PC-9 (cell line): ENCODE data around the gene KIF21B. TPM values are rescaled to one million over a fixed set of nuclear protein-coding genes. Genes with fewer than 3 reads are reported as not detected.

Experiments
- BruUV-seq: library from RNA; stranded (reverse); fragments of 400-500 nt; replicated peaks from 2 replicates; lab custom pipeline; 2021; lab: Mats Ljungman, UMichigan
- CTCF ChIA-PET: fragments of 300-600 bp; sonication (Branson Sonifier 250); formaldehyde crosslinking; loops from one replicate; lab custom pipeline; 2022; ENCODE audit warnings: antibody characterized with exemption; lab: Charles Lee
- POLR2A ChIA-PET: fragments of 300-600 bp; sonication (Branson Sonifier 250); formaldehyde crosslinking; loops from one replicate; lab custom pipeline; 2022; ENCODE audit warnings: antibody characterized with exemption; ENCODE audit not compliant: unreplicated experiment; lab: Charles Lee
- DNase-seq, 2 experiments: peaks; one replicate each; pipeline versions ENCODE4 v3.0.0 to v3.0.0-alpha.2; 2015 to 2022; ENCODE audit warnings: mixed read lengths in 1 of 2
- H2AFZ ChIP-seq: fragments of 200-600 bp; sonication (generic); 2 replicates; pipeline ENCODE4 v1.8.1; 2017; ENCODE audit warnings: antibody characterized with exemption
- H3F3A ChIP-seq: fragments of 200-600 bp; sonication (generic); 2 replicates; pipeline ENCODE4 v1.8.1; 2017; ENCODE audit warnings: antibody characterized with exemption, mild to moderate bottlenecking, low read depth; ENCODE audit not compliant: insufficient read depth
- H3K27ac ChIP-seq: fragments of 200-600 bp; sonication (generic); 2 replicates; pipeline ENCODE4 v1.6.1; 2016; ENCODE audit warnings: mixed run types
- H3K27me3 ChIP-seq: fragments of 200-600 bp; sonication (generic); 2 replicates; pipeline ENCODE4 v1.6.1; 2016; ENCODE audit warnings: low read depth, mixed run types; ENCODE audit not compliant: insufficient read depth
- H3K36me3 ChIP-seq: fragments of 200-600 bp; sonication (generic); 2 replicates; pipeline ENCODE4 v1.6.1; 2016; ENCODE audit warnings: low read depth, mixed run types
- H3K4me1 ChIP-seq: fragments of 200-600 bp; sonication (generic); replicated peaks from 2 replicates; pipeline ENCODE4 v1.6.1; 2016; ENCODE audit warnings: mixed run types; ENCODE audit not compliant: insufficient read depth
- H3K4me2 ChIP-seq: fragments of 200-600 bp; sonication (generic); 2 replicates; pipeline ENCODE4 v1.6.1; 2017; ENCODE audit warnings: mixed run types
- H3K4me3 ChIP-seq: fragments of 200-600 bp; sonication (generic); 2 replicates; pipeline ENCODE4 v1.6.1; 2016; ENCODE audit warnings: mixed run types
- H3K79me2 ChIP-seq: fragments of 200-600 bp; sonication (generic); 2 replicates; pipeline ENCODE4 v1.6.1; 2017; ENCODE audit warnings: low read depth, mixed run types
- H3K9me2 ChIP-seq: fragments of 200-600 bp; sonication (generic); 2 replicates; pipeline ENCODE4 v1.8.1; 2017; ENCODE audit warnings: mild to moderate bottlenecking; ENCODE audit not compliant: insufficient read depth
- H3K9me3 ChIP-seq: fragments of 200-600 bp; sonication (generic); 2 replicates; pipeline ENCODE4 v1.8.1; 2016; ENCODE audit warnings: low read depth; ENCODE audit not compliant: insufficient read depth
- H4K20me1 ChIP-seq: fragments of 200-600 bp; sonication (generic); 2 replicates; pipeline ENCODE4 v1.8.1; 2017; ENCODE audit not compliant: insufficient read depth
- EZH2 ChIP-seq: fragments of 200-600 bp; sonication (generic); IDR thresholded peaks from 2 replicates; pipeline ENCODE4 v1.8.0; 2017; ENCODE audit warnings: antibody characterized with exemption, low read depth
- intact Hi-C: fragments of 100-400 bp; cut with micrococcal nuclease; formaldehyde crosslinking; loops from one replicate; pipeline ENCODE4 v1.10.0; 2022; ENCODE audit not compliant: unreplicated experiment
- total RNA-seq: library from RNA; stranded (reverse); gene quantifications from 2 replicates; pipeline ENCODE4 v1.2.3, GENCODE V29; 2021
- TF ChIP-seq, protein P1 (sequence below): fragments of 200-600 bp; sonication (generic); conservative IDR thresholded peaks from 2 replicates; pipeline ENCODE4 v1.6.1; 2017; ENCODE audit warnings: mixed run types, antibody characterized with exemption, mild to moderate bottlenecking, moderate library complexity

KIF21B gene
- total RNA-seq, 1 experiment from 2014 or later = 3.7 TPM

DNA sequence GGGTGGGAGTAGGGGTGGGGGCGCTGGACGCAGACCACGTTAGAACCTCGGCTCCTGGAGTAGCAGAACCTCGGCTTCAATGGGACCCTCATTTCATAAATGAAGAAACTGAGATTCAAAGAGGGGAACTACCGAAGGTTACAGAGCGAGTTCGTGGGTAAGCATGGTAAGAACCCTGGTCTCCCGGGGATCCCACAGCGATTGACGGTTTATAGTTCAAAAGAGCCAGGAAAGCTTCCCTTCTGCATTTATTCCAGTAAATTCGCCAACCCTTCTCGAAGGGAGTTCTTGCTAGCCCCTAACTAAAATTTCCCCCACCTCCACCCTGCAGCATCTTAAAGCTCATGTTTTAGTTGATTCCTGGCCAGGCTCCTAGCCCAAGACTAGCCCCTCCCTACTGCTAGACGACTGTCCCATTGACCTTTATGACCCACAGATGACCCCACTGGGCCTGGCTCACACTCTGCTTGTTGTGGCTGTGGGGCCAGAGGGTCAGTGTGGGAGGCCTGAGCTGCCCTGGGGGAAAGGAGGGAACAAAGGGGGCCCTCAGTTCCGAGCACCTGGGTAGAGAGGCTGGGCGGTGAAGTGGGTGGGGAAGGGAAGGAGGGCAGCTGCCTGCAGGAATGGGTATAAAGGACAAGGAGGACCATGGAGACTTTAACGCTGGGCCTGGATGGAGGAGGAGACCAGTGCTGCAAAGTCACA, 558 bp upstream of the KIF21B start:
- no peaks in the 10 kb centered on the region for H3K79me2 ChIP-seq
- no peaks in the 10 kb centered on the region for H3K9me3 ChIP-seq
- CTCF ChIA-PET = no interaction called here
- H3K36me3 ChIP-seq = no peaks in the 10 kb centered on the region
- DNase-seq = peak in 1 of 2 experiments; percentile 17
- H3K4me2 ChIP-seq = 0 out of 2 replicates have a peak overlapping the region, but pooled peaks have one; percentile 20
- no peak overlapping the region for H3K4me3 ChIP-seq
- H3K27ac ChIP-seq = no peak overlapping the region
- H4K20me1 ChIP-seq = no peaks in the 10 kb centered on the region
- no peaks in the 10 kb centered on the region for H3K27me3 ChIP-seq
- H3F3A ChIP-seq = peaks cover 16% of the 10 kb centered on the region; the same call in 1 of the 2 replicates
- peaks cover 31% of the 10 kb centered on the region for H3K4me1 ChIP-seq
- H2AFZ ChIP-seq = no peak overlapping the region
- intact Hi-C loops = no loop called here
- H3K9me2 ChIP-seq = no peaks in the 10 kb centered on the region
- no peak for TF ChIP-seq EZH2
- TF ChIP-seq, protein P1, sequence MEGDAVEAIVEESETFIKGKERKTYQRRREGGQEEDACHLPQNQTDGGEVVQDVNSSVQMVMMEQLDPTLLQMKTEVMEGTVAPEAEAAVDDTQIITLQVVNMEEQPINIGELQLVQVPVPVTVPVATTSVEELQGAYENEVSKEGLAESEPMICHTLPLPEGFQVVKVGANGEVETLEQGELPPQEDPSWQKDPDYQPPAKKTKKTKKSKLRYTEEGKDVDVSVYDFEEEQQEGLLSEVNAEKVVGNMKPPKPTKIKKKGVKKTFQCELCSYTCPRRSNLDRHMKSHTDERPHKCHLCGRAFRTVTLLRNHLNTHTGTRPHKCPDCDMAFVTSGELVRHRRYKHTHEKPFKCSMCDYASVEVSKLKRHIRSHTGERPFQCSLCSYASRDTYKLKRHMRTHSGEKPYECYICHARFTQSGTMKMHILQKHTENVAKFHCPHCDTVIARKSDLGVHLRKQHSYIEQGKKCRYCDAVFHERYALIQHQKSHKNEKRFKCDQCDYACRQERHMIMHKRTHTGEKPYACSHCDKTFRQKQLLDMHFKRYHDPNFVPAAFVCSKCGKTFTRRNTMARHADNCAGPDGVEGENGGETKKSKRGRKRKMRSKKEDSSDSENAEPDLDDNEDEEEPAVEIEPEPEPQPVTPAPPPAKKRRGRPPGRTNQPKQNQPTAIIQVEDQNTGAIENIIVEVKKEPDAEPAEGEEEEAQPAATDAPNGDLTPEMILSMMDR = no peak
- BruUV-seq = no TSS peak
- POLR2A ChIA-PET = interaction anchor here (0.6 kb wide), 1 partner anchor 984 kb away, joined by 7 read pairs; no protein-coding TSS in a partner anchor

- Histone ChIP-seq H3K4me2 (peak overlapping the region; percentile 86), H2AFZ (no peak overlapping the region), H3K36me3 (no peaks in the 10 kb centered on the region), H3K27ac (no peak overlapping the region), H3K4me1 (peaks cover 37% of the 10 kb centered on the region), H3K79me2 (no peaks in the 10 kb centered on the region), H3K4me3 (peak overlapping the region; percentile 58), H3K9me2 (no peaks in the 10 kb centered on the region), H3K9me3 (no peaks in the 10 kb centered on the region), H3K27me3 (no peaks in the 10 kb centered on the region), H4K20me1 (no peaks in the 10 kb centered on the region), H3F3A (peaks cover 19% of the 10 kb centered on the region; the same call in 1 of the 2 replicates)
- POLR2A ChIA-PET = no interaction called here
- TF ChIP-seq, protein P1 = no peak
- TF ChIP-seq EZH2 = no peak
- intact Hi-C loops = no loop called here
- CTCF ChIA-PET = no interaction called here
- TSS peak; percentile 25 for BruUV-seq
- peak in 1 of 2 experiments; percentile 26 for DNase-seq
Observed at GRCh38 chr1:201022820-201023516, 546 bp downstream of the KIF21B start.

DNA sequence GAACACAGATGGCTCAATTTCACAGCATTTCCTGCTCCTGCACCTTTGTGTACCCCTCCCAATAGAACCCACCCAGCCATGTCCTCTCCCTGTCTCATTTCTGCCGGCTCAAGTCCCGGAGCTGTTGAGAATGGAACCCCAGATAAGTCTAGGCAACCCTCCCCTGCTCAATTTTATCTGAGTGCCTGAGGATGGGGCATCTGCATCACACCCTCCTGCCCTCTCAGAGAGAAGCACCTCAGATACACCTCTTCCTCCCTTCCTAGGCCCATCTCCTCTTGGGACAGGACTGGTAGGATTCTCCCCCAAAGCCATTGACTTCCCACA, 1.1 kb downstream of the KIF21B start:
- peaks cover 19% of the 10 kb centered on the region; the same call in 1 of the 2 replicates for H3F3A ChIP-seq
- H3K79me2 ChIP-seq = no peaks in the 10 kb centered on the region
- BruUV-seq = no TSS peak
- H3K27ac ChIP-seq = no peak overlapping the region
- no peaks in the 10 kb centered on the region for H3K9me3 ChIP-seq
- no peaks in the 10 kb centered on the region for H3K27me3 ChIP-seq
- ChIA-PET POLR2A (no interaction called here), CTCF (no interaction called here)
- no peak for DNase-seq
- H3K4me2 ChIP-seq = peak overlapping the region; percentile 86
- TF ChIP-seq, protein P1 = no peak
- TF ChIP-seq EZH2 = no peak
- no peaks in the 10 kb centered on the region for H4K20me1 ChIP-seq
- no peak overlapping the region for H2AFZ ChIP-seq
- no peaks in the 10 kb centered on the region for H3K36me3 ChIP-seq
- no peaks in the 10 kb centered on the region for H3K9me2 ChIP-seq
- peaks cover 37% of the 10 kb centered on the region for H3K4me1 ChIP-seq
- H3K4me3 ChIP-seq = peak overlapping the region; percentile 58
- intact Hi-C loops = no loop called here
